ENCODE data around the gene CNTNAP5.

DNA sequence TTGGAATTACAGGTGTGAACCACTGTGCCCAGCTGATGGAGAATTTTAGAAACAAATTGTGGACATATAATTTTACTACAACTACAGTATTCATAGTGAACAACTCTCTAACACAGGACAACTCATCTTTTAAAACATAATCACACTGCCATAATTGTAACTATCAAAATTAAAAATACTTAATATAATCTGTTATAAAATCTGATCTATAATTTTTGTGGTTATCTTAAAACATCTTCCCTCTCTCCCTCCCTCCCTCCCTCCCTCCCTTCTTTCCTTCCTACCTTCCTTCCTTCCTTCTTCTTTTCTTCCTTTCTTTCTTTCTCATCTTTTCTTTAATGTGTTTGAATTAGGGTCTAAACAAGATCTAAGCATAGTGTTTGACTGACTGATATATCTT lies 577.7 kb downstream of the CNTNAP5 start:
- no peak for TF ChIP-seq EZH2 (IDR thresholded peaks at IDR 0.05; ENCODE audit: borderline replicate concordance, low read depth, low read length, poor library complexity, severe bottlenecking)
- no peak for TF ChIP-seq CTCF (conservative IDR thresholded peaks at IDR 0.05; ENCODE audit: low read depth, low read length)
